HepG2 (cell line): Measurements from ENCODE around the gene THOC1. TPM values are rescaled to one million over a fixed set of nuclear protein-coding genes. Genes with fewer than 3 reads are reported as not detected.

ENCODE experiments used
- ATAC-seq: fragments of 200-7000 bp; cut with Tn5 transposase; 3 replicates; pipeline ENCODE4 v1.9.1; 2020; ENCODE audit warnings: mild to moderate bottlenecking, moderate library complexity
- BruUV-seq: library from RNA; stranded (reverse); fragments of 400-500 nt; replicated peaks from 2 replicates; lab custom pipeline; 2021; lab: Mats Ljungman, UMichigan
- CTCF ChIA-PET: fragments of 300-600 bp; formaldehyde crosslinking; extraction: SDS; loops from one replicate; lab custom pipeline; 2021; ENCODE audit warnings: low total read pairs, inconsistent platforms, low intra/inter-chr PET ratio; lab: Yijun Ruan, JAX
- POLR2A ChIA-PET: fragments of 350-600 bp; sonication (Branson Sonifier 250); formaldehyde crosslinking; loops from one replicate; lab custom pipeline; 2020; ENCODE audit warnings: antibody characterized with exemption, inconsistent platforms; lab: Yijun Ruan, JAX
- DNase-seq: peaks from one replicate; pipeline ENCODE4 v3.0.0-alpha.2; 2015; ENCODE audit warnings: low spot score
- FAIRE-seq: peaks from 3 replicates; lab custom pipeline; 2011; peaks lifted over from hg19 to GRCh38; lab: Jason Lieb, UNC
- H2AFZ ChIP-seq: one replicate; pipeline ENCODE4 v1.6.1; 2011; ENCODE audit warnings: low read length, inconsistent platforms
- H3K27ac ChIP-seq: fragments of 300-600 bp; 3 replicates; pipeline ENCODE4 v1.8.0; 2011; ENCODE audit warnings: mixed run types, mild to moderate bottlenecking, mixed read lengths, low read length, inconsistent platforms; ENCODE audit not compliant: insufficient read depth; ENCODE audit errors: extremely low read length
- H3K27me3 ChIP-seq, 2 experiments: fragments of 200-600 bp in 1 of 2; 2 replicates in 1 of 2; 3 replicates in 1 of 2; pipeline versions ENCODE4 v1.6.0 to v1.8.0; 2011; ENCODE audit warnings: low read length in 2 of 2, mild to moderate bottlenecking in 2 of 2, moderate library complexity in 2 of 2, inconsistent platforms in 1 of 2; ENCODE audit not compliant: insufficient read depth in 2 of 2, control insufficient read depth in 1 of 2
- H3K36me3 ChIP-seq, 2 experiments: fragments of 200-600 bp in 1 of 2; replicated peaks in 1 of 2; 2 replicates in 1 of 2; 3 replicates in 1 of 2; pipeline versions ENCODE4 v1.5.1 to v1.8.0; 2011; ENCODE audit warnings: low read length in 2 of 2, inconsistent platforms in 1 of 2; ENCODE audit not compliant: insufficient read depth in 2 of 2, control insufficient read depth in 1 of 2
- H3K4me1 ChIP-seq: 2 replicates; pipeline ENCODE4 v1.5.1; 2012; ENCODE audit warnings: low read length, inconsistent platforms; ENCODE audit not compliant: insufficient read depth
- H3K4me2 ChIP-seq: 2 replicates; pipeline ENCODE4 v1.6.0; 2011; ENCODE audit warnings: low read depth, low read length, inconsistent platforms
- H3K4me3 ChIP-seq, 3 experiments: fragments of 200-600 bp in 1 of 3; sonication (generic), shearing (Covaris generic) in 1 of 3; replicated peaks in 1 of 3; 2 replicates each; pipeline ENCODE4 v1.5.1; 2011 to 2016; ENCODE audit warnings: low read length in 3 of 3, inconsistent platforms in 2 of 3, low read depth in 2 of 3, mild to moderate bottlenecking in 2 of 3, control low read depth in 1 of 3, mixed read lengths in 1 of 3; ENCODE audit not compliant: insufficient read depth in 1 of 3
- H3K79me2 ChIP-seq: one replicate; pipeline ENCODE4 v1.6.1; 2011; ENCODE audit warnings: low read length, inconsistent platforms; ENCODE audit not compliant: insufficient read depth
- H3K9ac ChIP-seq: 2 replicates; pipeline ENCODE4 v1.6.0; 2011; ENCODE audit warnings: mild to moderate bottlenecking, low read depth, low read length, inconsistent platforms; ENCODE audit not compliant: insufficient read depth
- H3K9me3 ChIP-seq: 2 replicates; pipeline ENCODE4 v1.5.1; 2012; ENCODE audit warnings: mild to moderate bottlenecking, low read length
- H4K20me1 ChIP-seq: 2 replicates; pipeline ENCODE4 v1.6.0; 2011; ENCODE audit warnings: inconsistent platforms, mild to moderate bottlenecking, low read length, moderate library complexity; ENCODE audit not compliant: insufficient read depth
- AGO1 ChIP-seq: fragments of 200-400 bp; formaldehyde crosslinking; IDR thresholded peaks from 2 replicates; pipeline ENCODE4 v1.6.1; 2017; ENCODE audit warnings: mild to moderate bottlenecking, low read depth, low read length, moderate library complexity; ENCODE audit not compliant: poor library complexity, severe bottlenecking
- ARNT2 ChIP-seq: sonication (generic); formaldehyde crosslinking; IDR thresholded peaks from 2 replicates; pipeline ENCODE4 v1.8.0; 2022; ENCODE audit warnings: mild to moderate bottlenecking, low read depth, missing genetic modification reagents, moderate library complexity
- CCAR2 ChIP-seq: fragments of 200-400 bp; formaldehyde crosslinking; optimal IDR thresholded peaks from 2 replicates; pipeline ENCODE3; 2018; ENCODE audit warnings: low read depth, mild to moderate bottlenecking, low read length, moderate library complexity
- E2F1 ChIP-seq: sonication (generic); formaldehyde crosslinking; IDR thresholded peaks from 2 replicates; pipeline ENCODE4 v1.5.0; 2020; ENCODE audit warnings: missing genetic modification reagents
- EHMT2 ChIP-seq: fragments of 200-600 bp; sonication (generic); IDR thresholded peaks from 2 replicates; pipeline ENCODE4 v1.7.0; 2017; ENCODE audit warnings: antibody characterized with exemption, low read depth, low read length, borderline replicate concordance
- ETV5 ChIP-seq: IDR thresholded peaks from 2 replicates; pipeline ENCODE4 v1.6.1; 2018; ENCODE audit warnings: missing biosample characterization, missing genetic modification reagents, inconsistent platforms, borderline replicate concordance
- FLYWCH1 ChIP-seq: sonication (generic); formaldehyde crosslinking; IDR thresholded peaks from 2 replicates; pipeline ENCODE4 v1.8.1; 2023; ENCODE audit warnings: mild to moderate bottlenecking, missing genetic modification reagents
- GPN1 ChIP-seq: sonication (generic); formaldehyde crosslinking; IDR thresholded peaks from 2 replicates; pipeline ENCODE4 v1.5.1; 2020; ENCODE audit warnings: missing genetic modification reagents, borderline replicate concordance
- LCORL ChIP-seq, 2 experiments: fragments of 450-650 bp in 1 of 2; sonication (generic) in 1 of 2; formaldehyde crosslinking in 1 of 2; IDR thresholded peaks; 2 replicates each; pipeline versions ENCODE4 v1.5.0 to v1.6.1; 2017 to 2020; ENCODE audit warnings: antibody characterized with exemption in 1 of 2, missing genetic modification reagents in 1 of 2
- MED13 ChIP-seq: sonication (generic); formaldehyde crosslinking; IDR thresholded peaks from 2 replicates; pipeline ENCODE4 v1.5.0; 2020; ENCODE audit warnings: missing genetic modification reagents
- MEF2D ChIP-seq: sonication (generic); formaldehyde crosslinking; IDR thresholded peaks from 2 replicates; pipeline ENCODE4 v1.5.1; 2020; ENCODE audit warnings: mild to moderate bottlenecking, missing genetic modification reagents
- PAWR ChIP-seq: sonication (generic); formaldehyde crosslinking; IDR thresholded peaks from 2 replicates; pipeline ENCODE4 v1.4.0; 2020; ENCODE audit warnings: missing genetic modification reagents, mild to moderate bottlenecking, borderline replicate concordance
- RBM22 ChIP-seq: fragments of 200-400 bp; formaldehyde crosslinking; optimal IDR thresholded peaks from 2 replicates; pipeline ENCODE3; 2017; ENCODE audit warnings: mild to moderate bottlenecking, low read length, moderate library complexity
- REXO4 ChIP-seq: sonication (generic); formaldehyde crosslinking; IDR thresholded peaks from 2 replicates; pipeline ENCODE4 v1.8.0; 2022; ENCODE audit warnings: missing genetic modification reagents, mild to moderate bottlenecking, borderline replicate concordance
- RFXANK ChIP-seq: IDR thresholded peaks from 2 replicates; pipeline ENCODE4 v1.6.1; 2016
- YEATS4 ChIP-seq: sonication (generic); formaldehyde crosslinking; IDR thresholded peaks from 2 replicates; pipeline ENCODE4 v1.4.0; 2020; ENCODE audit warnings: missing genetic modification reagents, borderline replicate concordance
- ZMYM4 ChIP-seq: sonication (generic); formaldehyde crosslinking; IDR thresholded peaks from 2 replicates; pipeline ENCODE4 v1.8.1; 2023; ENCODE audit warnings: mild to moderate bottlenecking, missing genetic modification reagents
- ZNF12 ChIP-seq: sonication (generic); formaldehyde crosslinking; IDR thresholded peaks from 2 replicates; pipeline ENCODE4 v1.5.0; 2020; ENCODE audit warnings: missing genetic modification reagents
- ZNF17 ChIP-seq: sonication (generic); formaldehyde crosslinking; IDR thresholded peaks from 2 replicates; pipeline ENCODE4 v1.5.0; 2020; ENCODE audit warnings: mild to moderate bottlenecking, missing genetic modification reagents
- ZNF468 ChIP-seq: sonication (generic); formaldehyde crosslinking; IDR thresholded peaks from 2 replicates; pipeline ENCODE4 v1.8.0; 2022; ENCODE audit warnings: mild to moderate bottlenecking, moderate library complexity, missing genetic modification reagents
- ZNF670 ChIP-seq: sonication (generic); formaldehyde crosslinking; IDR thresholded peaks from 2 replicates; pipeline ENCODE4 v1.8.0; 2022; ENCODE audit warnings: mild to moderate bottlenecking, missing genetic modification reagents, borderline replicate concordance
- WGBS: methylation state at CpG from one replicate; pipeline ENCODE4 v1.1.6; 2017; ENCODE audit warnings: low lambda C conversion rate; 5-methylcytosine and 5-hydroxymethylcytosine counted together
- in situ Hi-C: cut with HindIII; loops from 2 replicates; pipeline ENCODE4 v1.10.0; 2017; ENCODE audit warnings: low pct_unique_long_range_greater_than_20kb; ENCODE audit not compliant: extremely low pct_ligation_motif_present
- intact Hi-C: fragments of 100-400 bp; cut with micrococcal nuclease; formaldehyde crosslinking; loops from one replicate; pipeline ENCODE4 v1.10.0; 2022; ENCODE audit not compliant: unreplicated experiment
- polyA plus RNA-seq, 8 experiments: library from polyadenylated mRNA; depleted of rRNA in 3 of 8; stranded (reverse) in 7 of 8; unstranded in 1 of 8; fragments of >200 nt; fragmentation: Illumina TruSeq in 4 of 8; extraction: Trizol in 4 of 8; gene quantifications; 2 replicates each; pipeline versions ENCODE4 v1.2.1 to v1.2.3, GENCODE V29; 2011 to 2016; ENCODE audit warnings: low read depth in 4 of 8, missing spikeins in 1 of 8, mixed read lengths in 1 of 8; ENCODE audit not compliant: insufficient read depth in 1 of 8
- total RNA-seq, 5 experiments: library from RNA; depleted of rRNA; stranded (reverse); fragments of >200 nt; fragmentation: Illumina TruSeq; extraction: Trizol; gene quantifications; 2 replicates each; pipeline ENCODE4 v1.2.3, GENCODE V29; 2016; ENCODE audit warnings: low read depth in 1 of 5

THOC1 gene
- total and polyA plus RNA-seq, 2 of the 13 experiments (the other 11 are each of a cell fraction or from before 2014, with no cell fraction given): 40.6 to 56.7 TPM

DNA sequence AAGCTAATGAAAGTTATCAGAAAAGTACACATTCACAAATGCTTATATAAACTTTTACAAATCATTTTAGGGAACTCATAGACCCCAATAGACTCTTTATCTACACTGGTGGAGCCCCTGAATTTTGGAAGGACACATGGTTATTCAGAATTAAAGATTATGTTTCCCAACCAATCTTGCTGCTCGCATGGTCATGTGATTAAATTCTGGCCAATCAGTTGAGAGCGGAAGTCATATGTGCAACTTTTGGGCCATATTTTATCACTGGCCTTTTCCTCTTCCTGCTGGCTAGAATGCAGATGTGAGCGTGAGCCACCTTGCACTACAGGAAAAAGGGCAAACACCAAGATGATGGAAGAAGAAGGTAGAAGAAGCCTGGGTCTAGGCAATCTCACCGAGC is 19.8 kb downstream of the THOC1 start:
- 97% methylated on average over 4 of the region's 4 CpGs for WGBS
- TF ChIP-seq GPN1 (no peak), ETV5 (no peak), EHMT2 (no peak), LCORL (IDR thresholded peaks at IDR 0.05) (no peak), LCORL (CRISPR knock-in tag; IDR thresholded peaks at IDR 0.05) (no peak), ZNF468 (CRISPR knock-in tag) (no peak)
- Histone ChIP-seq H3K4me3 (no peak overlapping the region), H3K4me2 (no peak overlapping the region), H3K27ac (no peak overlapping the region), H3K9me3 (no peaks in the 10 kb centered on the region), H3K36me3 (peaks cover 14 to 65% of the 10 kb centered on the region in 2 experiments), H3K79me2 (no peaks in the 10 kb centered on the region), H3K9ac (no peak overlapping the region), H4K20me1 (no peaks in the 10 kb centered on the region; the same call in 1 of the 2 replicates), H3K27me3 (no peaks in the 10 kb centered on the region), H2AFZ (no peak overlapping the region), H3K4me1 (no peaks in the 10 kb centered on the region)
- ChIA-PET CTCF (no interaction called here), POLR2A (no interaction called here)
- intact Hi-C loops: no loop called here
- FAIRE-seq (no peak), ATAC-seq (no peak), DNase-seq (no peak)
- BruUV-seq: no TSS peak
- in situ Hi-C loops: no loop called here

GRCh38 chr18:245282-245847 is 22.5 kb downstream of the THOC1 start:
- Histone ChIP-seq H3K4me1 (no peaks in the 10 kb centered on the region), H3K27me3 (no peaks in the 10 kb centered on the region), H4K20me1 (no peaks in the 10 kb centered on the region), H3K9me3 (no peaks in the 10 kb centered on the region), H3K27ac (no peak overlapping the region), H2AFZ (no peak overlapping the region), H3K36me3 (peaks cover 7 to 51% of the 10 kb centered on the region in 2 experiments), H3K9ac (no peak overlapping the region), H3K79me2 (no peaks in the 10 kb centered on the region), H3K4me3 (no peak overlapping the region), H3K4me2 (no peak overlapping the region)
- BruUV-seq: no TSS peak
- in situ Hi-C loops: no loop called here
- DNase-seq (no peak), FAIRE-seq (no peak), ATAC-seq (no peak)
- POLR2A ChIA-PET: no interaction called here
- WGBS: 95% methylated on average over 2 of the region's 2 CpGs
- intact Hi-C loops: no loop called here
- CTCF ChIA-PET: no interaction called here
- no peak for TF ChIP-seq YEATS4 (CRISPR knock-in tag)
- no peak for TF ChIP-seq CCAR2
- TF ChIP-seq MEF2D (CRISPR knock-in tag): no peak
- no peak for TF ChIP-seq AGO1
- TF ChIP-seq REXO4 (CRISPR knock-in tag): no peak
- no peak for TF ChIP-seq RBM22
- no peak for TF ChIP-seq PAWR
- no peak for TF ChIP-seq RFXANK (CRISPR knock-in tag)
- no peak for TF ChIP-seq ARNT2 (CRISPR knock-in tag)
- TF ChIP-seq MED13: no peak
- TF ChIP-seq ZMYM4 (CRISPR knock-in tag): no peak
- TF ChIP-seq ZNF670: no peak
- no peak for TF ChIP-seq E2F1 (CRISPR knock-in tag)
- no peak for TF ChIP-seq FLYWCH1
- TF ChIP-seq ZNF12 (CRISPR knock-in tag): no peak
- TF ChIP-seq ZNF17 (CRISPR knock-in tag): no peak
